Activated gamma-delta T cell treated with anti-CD3 and anti-CD28 coated beads, Interleukin-2, amount 50 U/mL, for 16 hours (primary cell): Measurements from ENCODE around the gene EFTUD2.
"Not testable (repeated sequence)": the region's sequence is repeated elsewhere in the genome, so short reads cannot be mapped to it uniquely, and the experiment has no call there.

Experiments used
- DNase-seq: peaks from one replicate; pipeline ENCODE4 v3.0.0-alpha.2; 2020; ENCODE audit warnings: low read depth

Gene EFTUD2

GRCh38 chr17:44899074-44899782, at the start of gene EFTUD2:
TSS of gene EFTUD2 (minus strand) at chr17:44899445. CDS start at chr17:44894521, 4,924 bp downstream.
- DNase-seq = peak; percentile 87

GRCh38 chr17:44948315-44948795, 49.1 kb upstream of the EFTUD2 start:
- DNase-seq = no peak

GRCh38 chr17:44947461-44948314, 48.4 kb upstream of the EFTUD2 start, which contains the start of gene KIF18B:
TSS of gene KIF18B (minus strand) at chr17:44947773. CDS start at chr17:44936344, 11,429 bp downstream.
- peak; percentile 77 for DNase-seq

- DNase-seq = not testable (repeated sequence)
Observed at GRCh38 chr17:44945652-44946051, 46.4 kb upstream of the EFTUD2 start.

- no peak for DNase-seq
Observed at GRCh38 chr17:44942456-44942855, 43.2 kb upstream of the EFTUD2 start.

- no peak for DNase-seq
Observed at GRCh38 chr17:44941712-44942331, 42.6 kb upstream of the EFTUD2 start.

- DNase-seq = no peak
Observed at GRCh38 chr17:44940768-44941167, 41.5 kb upstream of the EFTUD2 start.

- DNase-seq = no peak
Observed at GRCh38 chr17:44940317-44940716, 41.1 kb upstream of the EFTUD2 start.

GRCh38 chr17:44935116-44935515, 35.9 kb upstream of the EFTUD2 start:
- DNase-seq = no peak

- DNase-seq = no peak
Observed at GRCh38 chr17:44934745-44935105, 35.5 kb upstream of the EFTUD2 start.

- DNase-seq = no peak
Observed at GRCh38 chr17:44933824-44934744, 34.8 kb upstream of the EFTUD2 start.

- DNase-seq = no peak
Observed at GRCh38 chr17:44932787-44933097, 33.5 kb upstream of the EFTUD2 start.

GRCh38 chr17:44932096-44932786, 33.0 kb upstream of the EFTUD2 start:
- no peak for DNase-seq

GRCh38 chr17:44931376-44931775, 32.1 kb upstream of the EFTUD2 start:
- no peak for DNase-seq

- DNase-seq = no peak
Observed at GRCh38 chr17:44930667-44931066, 31.4 kb upstream of the EFTUD2 start.

- DNase-seq = no peak
Observed at GRCh38 chr17:44928950-44929720, 29.9 kb upstream of the EFTUD2 start.

GRCh38 chr17:44928136-44928535, 28.9 kb upstream of the EFTUD2 start:
- no peak for DNase-seq

GRCh38 chr17:44927696-44928095, 28.5 kb upstream of the EFTUD2 start:
- no peak for DNase-seq

- no peak for DNase-seq
Observed at GRCh38 chr17:44926821-44927525, 27.7 kb upstream of the EFTUD2 start.
